Karpas-422 (cell line): ENCODE measurements around the gene CCBE1. TPM values are rescaled to one million over a fixed set of nuclear protein-coding genes. Genes with fewer than 3 reads are reported as not detected.

Experiments used
- DNase-seq: peaks from one replicate; pipeline ENCODE4 v3.0.0-alpha.2; 2015
- H2AFZ ChIP-seq: fragments of 200-600 bp; sonication (generic); 2 replicates; pipeline ENCODE4 v1.6.1; 2014; ENCODE audit warnings: antibody characterized with exemption, low read length, mixed read lengths
- H3K27ac ChIP-seq: fragments of 200-600 bp; sonication (generic); 2 replicates; pipeline ENCODE4 v1.5.1; 2014; ENCODE audit warnings: mild to moderate bottlenecking, low read length, moderate library complexity
- H3K27me3 ChIP-seq: fragments of 200-600 bp; sonication (generic); 2 replicates; pipeline ENCODE4 v1.6.1; 2014; ENCODE audit warnings: low read length, mixed read lengths
- H3K36me3 ChIP-seq: fragments of 200-600 bp; sonication (generic); 2 replicates; pipeline ENCODE4 v1.6.1; 2014; ENCODE audit warnings: low read length, mixed read lengths; ENCODE audit not compliant: insufficient read depth
- H3K4me1 ChIP-seq: fragments of 200-600 bp; sonication (generic); 2 replicates; pipeline ENCODE4 v1.6.1; 2014; ENCODE audit warnings: mild to moderate bottlenecking, low read length, mixed read lengths
- H3K4me2 ChIP-seq: fragments of 200-600 bp; sonication (generic); 2 replicates; pipeline ENCODE4 v1.6.1; 2014; ENCODE audit warnings: low read length, low read depth, mild to moderate bottlenecking; ENCODE audit not compliant: poor library complexity, severe bottlenecking
- H3K4me3 ChIP-seq: fragments of 200-600 bp; sonication (generic); 2 replicates; pipeline ENCODE4 v1.5.1; 2014; ENCODE audit warnings: mild to moderate bottlenecking, antibody characterized with exemption, low read length, mixed read lengths
- H3K79me2 ChIP-seq: fragments of 200-600 bp; sonication (generic); 2 replicates; pipeline ENCODE4 v1.6.1; 2014; ENCODE audit warnings: mild to moderate bottlenecking, low read length, mixed read lengths
- H3K9ac ChIP-seq: fragments of 200-600 bp; sonication (generic); 2 replicates; pipeline ENCODE4 v1.6.0; 2014; ENCODE audit warnings: low read length
- H3K9me2 ChIP-seq: fragments of 200-600 bp; sonication (generic), shearing (Covaris generic); replicated peaks from 2 replicates; pipeline ENCODE4 v1.6.0; 2014; ENCODE audit warnings: mild to moderate bottlenecking, low read length, moderate library complexity; ENCODE audit not compliant: insufficient read depth
- H3K9me3 ChIP-seq: fragments of 300-700, 200-600 bp; sonication (generic); 2 replicates; pipeline ENCODE4 v1.6.1; 2014; ENCODE audit warnings: low read length, mixed read lengths
- H4K20me1 ChIP-seq: fragments of 200-600 bp; sonication (generic); 2 replicates; pipeline ENCODE4 v1.6.1; 2014; ENCODE audit warnings: mild to moderate bottlenecking, antibody characterized with exemption, low read length, low read depth; ENCODE audit not compliant: insufficient read depth
- total RNA-seq: library from RNA; depleted of rRNA; stranded (reverse); fragments of >200 nt; shearing (Covaris generic); gene quantifications from 2 replicates; pipeline ENCODE4 v1.2.3, GENCODE V29; 2014; ENCODE audit warnings: low replicate concordance

The CCBE1 gene
- total RNA-seq, 1 experiment from 2014 or later: not detected

- Histone ChIP-seq H4K20me1 (no peaks in the 10 kb centered on the region), H3K9ac (no peak overlapping the region), H3K79me2 (no peaks in the 10 kb centered on the region), H3K9me3 (no peaks in the 10 kb centered on the region), H3K27me3 (no peaks in the 10 kb centered on the region), H3K36me3 (no peaks in the 10 kb centered on the region), H2AFZ (no peak overlapping the region), H3K4me1 (no peaks in the 10 kb centered on the region), H3K27ac (no peak overlapping the region), H3K9me2 (no peaks in the 10 kb centered on the region), H3K4me3 (no peak overlapping the region), H3K4me2 (no peak overlapping the region)
- no peak for DNase-seq
Observed at GRCh38 chr18:59484131-59484530, 213.1 kb downstream of the CCBE1 start.

GRCh38 chr18:59481436-59481835 lies 215.8 kb downstream of the CCBE1 start:
- H3K4me3 ChIP-seq: no peak overlapping the region
- no peaks in the 10 kb centered on the region for H3K9me2 ChIP-seq
- no peaks in the 10 kb centered on the region for H3K9me3 ChIP-seq
- H4K20me1 ChIP-seq: no peaks in the 10 kb centered on the region
- no peaks in the 10 kb centered on the region for H3K27me3 ChIP-seq
- DNase-seq: no peak
- H3K36me3 ChIP-seq: no peaks in the 10 kb centered on the region
- no peak overlapping the region for H3K9ac ChIP-seq
- H3K4me1 ChIP-seq: no peaks in the 10 kb centered on the region
- H3K27ac ChIP-seq: no peak overlapping the region
- H3K4me2 ChIP-seq: no peak overlapping the region
- no peaks in the 10 kb centered on the region for H3K79me2 ChIP-seq
- H2AFZ ChIP-seq: no peak overlapping the region

GRCh38 chr18:59479776-59480175 lies 217.4 kb downstream of the CCBE1 start:
- H3K4me2 ChIP-seq: no peak overlapping the region
- no peaks in the 10 kb centered on the region for H4K20me1 ChIP-seq

GRCh38 chr18:59478591-59478990 lies 218.6 kb downstream of the CCBE1 start:
- Histone ChIP-seq H3K4me2 (no peak overlapping the region), H2AFZ (no peak overlapping the region), H4K20me1 (no peaks in the 10 kb centered on the region), H3K27me3 (no peaks in the 10 kb centered on the region), H3K4me1 (no peaks in the 10 kb centered on the region), H3K9me2 (no peaks in the 10 kb centered on the region), H3K79me2 (no peaks in the 10 kb centered on the region), H3K27ac (no peak overlapping the region), H3K36me3 (no peaks in the 10 kb centered on the region), H3K9ac (no peak overlapping the region), H3K4me3 (no peak overlapping the region), H3K9me3 (no peaks in the 10 kb centered on the region)
- DNase-seq: no peak

More at GRCh38 chr18:59479776-59480175, 217.4 kb downstream of the CCBE1 start:
- H2AFZ ChIP-seq: no peak overlapping the region
- no peak for DNase-seq
- H3K27ac ChIP-seq: no peak overlapping the region
- H3K4me1 ChIP-seq: no peaks in the 10 kb centered on the region
- no peak overlapping the region for H3K4me3 ChIP-seq
- no peaks in the 10 kb centered on the region for H3K9me3 ChIP-seq
- H3K36me3 ChIP-seq: no peaks in the 10 kb centered on the region
- no peaks in the 10 kb centered on the region for H3K27me3 ChIP-seq
- H3K79me2 ChIP-seq: no peaks in the 10 kb centered on the region
- H3K9ac ChIP-seq: no peak overlapping the region
- no peaks in the 10 kb centered on the region for H3K9me2 ChIP-seq

DNA sequence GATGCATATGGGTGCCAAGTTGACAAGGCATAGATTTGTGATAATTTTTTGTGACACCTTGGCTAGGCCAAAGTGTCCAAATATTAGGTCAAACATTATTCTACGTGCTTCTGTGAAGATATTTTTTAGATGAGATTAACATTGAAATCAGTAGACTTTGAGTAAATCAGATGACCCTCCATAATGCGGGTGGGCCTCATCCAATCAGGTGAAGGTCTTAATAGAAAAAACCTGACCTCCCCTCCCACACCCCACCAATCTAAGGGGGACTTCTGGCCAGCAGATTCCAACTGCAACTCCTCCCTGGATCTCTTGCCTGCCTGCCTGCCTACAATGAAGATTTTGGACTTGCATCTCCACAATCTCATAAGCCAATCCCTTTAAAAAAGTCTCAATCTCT lies 219.4 kb downstream of the CCBE1 start:
- no peaks in the 10 kb centered on the region for H4K20me1 ChIP-seq
- H3K27ac ChIP-seq: no peak overlapping the region
- no peaks in the 10 kb centered on the region for H3K36me3 ChIP-seq
- no peak overlapping the region for H3K9ac ChIP-seq
- H3K27me3 ChIP-seq: no peaks in the 10 kb centered on the region
- no peaks in the 10 kb centered on the region for H3K79me2 ChIP-seq
- no peaks in the 10 kb centered on the region for H3K9me2 ChIP-seq
- no peak overlapping the region for H2AFZ ChIP-seq
- H3K4me2 ChIP-seq: no peak overlapping the region
- DNase-seq: no peak
- H3K4me1 ChIP-seq: no peaks in the 10 kb centered on the region
- H3K4me3 ChIP-seq: no peak overlapping the region
- no peaks in the 10 kb centered on the region for H3K9me3 ChIP-seq

GRCh38 chr18:59470561-59471121 lies 226.6 kb downstream of the CCBE1 start:
- Histone ChIP-seq H3K9me2 (no peaks in the 10 kb centered on the region), H3K9me3 (no peaks in the 10 kb centered on the region), H3K4me2 (no peak overlapping the region), H3K79me2 (no peaks in the 10 kb centered on the region), H3K9ac (no peak overlapping the region), H4K20me1 (no peaks in the 10 kb centered on the region), H3K27ac (no peak overlapping the region), H3K27me3 (no peaks in the 10 kb centered on the region), H3K36me3 (no peaks in the 10 kb centered on the region), H3K4me1 (no peaks in the 10 kb centered on the region), H2AFZ (no peak overlapping the region), H3K4me3 (no peak overlapping the region)
- no peak for DNase-seq

GRCh38 chr18:59469463-59470180 lies 227.6 kb downstream of the CCBE1 start:
- H3K4me1 ChIP-seq: no peaks in the 10 kb centered on the region; the same call in 1 of the 2 replicates
- no peak overlapping the region for H2AFZ ChIP-seq
- no peak overlapping the region for H3K4me2 ChIP-seq
- H3K9me3 ChIP-seq: no peaks in the 10 kb centered on the region
- H3K9me2 ChIP-seq: no peaks in the 10 kb centered on the region
- H4K20me1 ChIP-seq: no peaks in the 10 kb centered on the region
- H3K79me2 ChIP-seq: no peaks in the 10 kb centered on the region
- no peaks in the 10 kb centered on the region for H3K36me3 ChIP-seq
- H3K27me3 ChIP-seq: no peaks in the 10 kb centered on the region
- no peak overlapping the region for H3K27ac ChIP-seq
- no peak overlapping the region for H3K4me3 ChIP-seq
- DNase-seq: no peak
- no peak overlapping the region for H3K9ac ChIP-seq

DNA sequence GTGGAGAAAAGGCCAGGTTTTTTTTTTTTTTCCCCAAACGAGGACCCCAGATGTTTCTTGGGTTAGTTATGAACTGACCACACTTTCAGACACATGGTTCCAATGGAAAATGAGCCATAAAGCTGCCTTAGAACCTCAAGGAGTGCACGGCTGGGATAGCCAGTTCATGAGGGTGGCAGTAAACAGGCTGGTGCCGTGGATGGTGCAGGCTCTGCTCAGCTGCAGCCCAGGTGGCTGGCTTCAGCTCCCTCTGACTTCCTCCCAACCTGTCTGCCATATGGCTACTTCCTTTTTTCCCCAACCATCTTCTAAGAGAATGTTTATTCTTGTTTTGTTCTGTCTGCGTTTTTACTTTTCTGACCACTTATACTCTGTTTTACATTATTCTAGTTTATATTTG lies 228.4 kb downstream of the CCBE1 start:
- Histone ChIP-seq H3K4me3 (no peak overlapping the region), H3K4me2 (no peak overlapping the region), H3K79me2 (no peaks in the 10 kb centered on the region), H4K20me1 (no peaks in the 10 kb centered on the region), H3K9me3 (no peaks in the 10 kb centered on the region), H3K4me1 (peaks cover 2% of the 10 kb centered on the region; the same call in 1 of the 2 replicates), H2AFZ (no peak overlapping the region), H3K9ac (no peak overlapping the region), H3K27ac (no peak overlapping the region), H3K27me3 (no peaks in the 10 kb centered on the region), H3K9me2 (no peaks in the 10 kb centered on the region), H3K36me3 (no peaks in the 10 kb centered on the region)
- no peak for DNase-seq
